Activated naive CD8-positive, alpha-beta T cell treated with anti-CD3 and anti-CD28 coated beads, Interleukin-2, amount 50 U/mL, for 16 hours (primary cell): Measurements from ENCODE around the gene MYL2.
A peak's percentile ranks its signal among the peaks of the same experiment; 100 is the strongest.
"Not testable (repeated sequence)": the region's sequence is repeated elsewhere in the genome, so short reads cannot be mapped to it uniquely, and the experiment has no call there.

Source experiments
- DNase-seq: peaks from one replicate; pipeline ENCODE4 v3.0.0-alpha.2; 2020; ENCODE audit warnings: low read depth, low spot score

The MYL2 gene

GRCh38 chr12:110920324-110920910 is at the start of gene MYL2:
Gene MYL2 (minus strand): TSS chr12:110920579. CDS start chr12:110920529, 50 bp downstream.
- DNase-seq, result no peak

- DNase-seq, result no peak
Observed at GRCh38 chr12:110966081-110966760, 45.8 kb upstream of the MYL2 start.

GRCh38 chr12:110965574-110965973 is 45.2 kb upstream of the MYL2 start:
- DNase-seq, result no peak

- no peak for DNase-seq
Observed at GRCh38 chr12:110960795-110961194, 40.4 kb upstream of the MYL2 start.

GRCh38 chr12:110957652-110958051 is 37.3 kb upstream of the MYL2 start:
- DNase-seq, result no peak

GRCh38 chr12:110957159-110957558 is 36.8 kb upstream of the MYL2 start:
- no peak for DNase-seq

- not testable (repeated sequence) for DNase-seq
Observed at GRCh38 chr12:110950867-110951266, 30.5 kb upstream of the MYL2 start.

- not testable (repeated sequence) for DNase-seq
Observed at GRCh38 chr12:110950466-110950865, 30.1 kb upstream of the MYL2 start.

GRCh38 chr12:110948041-110948440 is 27.7 kb upstream of the MYL2 start:
- DNase-seq, result no peak

GRCh38 chr12:110943373-110943772 is 23.0 kb upstream of the MYL2 start:
- no peak for DNase-seq

GRCh38 chr12:110941391-110941790 is 21.0 kb upstream of the MYL2 start:
- DNase-seq, result no peak

- DNase-seq, result no peak
Observed at GRCh38 chr12:110940933-110941332, 20.6 kb upstream of the MYL2 start.

GRCh38 chr12:110940296-110940695 is 19.9 kb upstream of the MYL2 start:
- DNase-seq, result no peak

- peak; percentile 17 for DNase-seq
Observed at GRCh38 chr12:110937104-110937641, 16.8 kb upstream of the MYL2 start.

GRCh38 chr12:110936367-110937103 is 16.2 kb upstream of the MYL2 start:
- DNase-seq, result no peak

GRCh38 chr12:110935588-110935987 is 15.2 kb upstream of the MYL2 start:
- no peak for DNase-seq

- no peak for DNase-seq
Observed at GRCh38 chr12:110934093-110934852, 13.9 kb upstream of the MYL2 start.

GRCh38 chr12:110933326-110933974 is 13.1 kb upstream of the MYL2 start:
- DNase-seq, result no peak

GRCh38 chr12:110932046-110932445 is 11.7 kb upstream of the MYL2 start:
- DNase-seq, result no peak

- DNase-seq, result no peak
Observed at GRCh38 chr12:110931315-110931728, 10.9 kb upstream of the MYL2 start.
